ENCODE results near the gene LATS2.

The LATS2 gene

GRCh38 chr13:21013682-21014038, 47.7 kb downstream of the LATS2 start:
- DNase-seq, result no peak

DNA sequence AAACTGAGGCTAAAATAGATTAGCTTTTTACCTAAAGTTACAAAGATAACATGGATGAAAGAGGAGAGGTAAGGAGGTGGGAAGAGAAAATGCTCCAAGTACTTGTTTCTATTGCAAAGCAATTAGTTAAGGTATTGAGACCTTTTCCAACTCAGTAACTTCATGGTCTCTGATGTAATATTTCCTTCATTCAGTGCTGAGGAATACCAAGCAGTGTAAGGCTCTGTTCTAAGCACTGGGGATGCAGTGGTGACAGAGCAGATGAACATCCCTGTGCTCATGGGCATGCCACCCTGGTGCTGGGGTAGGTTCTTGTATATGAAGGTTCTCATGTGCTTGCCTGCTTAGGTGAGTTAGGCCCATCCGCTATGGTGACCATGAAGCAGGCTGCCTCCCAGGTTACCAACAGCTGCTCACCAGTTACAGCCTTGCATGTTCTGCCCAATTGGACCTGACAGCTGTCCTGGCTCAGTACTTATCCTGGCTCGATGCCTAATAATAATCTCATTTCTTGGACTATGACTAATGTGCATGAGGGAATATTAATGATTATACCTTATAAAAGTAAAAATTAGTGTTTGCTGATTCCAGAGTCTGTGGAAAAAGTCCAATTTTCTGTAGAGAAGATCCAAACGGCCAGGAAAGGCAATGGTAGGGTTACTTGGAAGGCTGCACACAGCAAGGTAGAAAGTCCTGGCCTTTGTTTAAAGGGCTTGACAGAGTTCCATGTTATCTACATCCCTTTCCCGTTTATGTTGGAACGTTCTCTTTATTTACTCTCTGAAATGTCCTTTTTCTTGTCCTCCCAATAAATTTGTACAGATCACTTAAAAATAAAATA, 48.3 kb downstream of the LATS2 start:
- no peak for DNase-seq

- no peak for DNase-seq
Measured at GRCh38 chr13:21012211-21012610, 49.2 kb downstream of the LATS2 start.

DNA sequence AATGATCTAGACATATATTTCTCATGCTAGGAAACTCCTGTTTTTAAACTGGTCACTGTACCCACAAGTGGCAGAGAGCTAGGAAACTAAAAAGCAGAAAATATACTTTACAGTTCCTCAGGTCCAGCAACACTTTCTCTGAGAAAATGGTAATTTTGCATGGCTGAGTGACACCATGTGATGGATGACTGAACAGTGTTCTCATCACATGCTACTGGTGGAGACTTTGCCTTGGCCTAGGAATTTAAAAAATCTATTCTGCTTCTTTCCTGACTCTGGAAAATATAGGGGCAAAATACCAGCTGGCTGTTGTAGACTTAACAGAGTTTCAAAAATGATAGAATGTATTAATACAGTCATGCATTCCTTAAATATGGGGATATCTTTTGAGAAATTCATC, 50.0 kb downstream of the LATS2 start:
- no peak for DNase-seq

- no peak for DNase-seq
Measured at GRCh38 chr13:21010621-21011020, 50.8 kb downstream of the LATS2 start.

- no peak for DNase-seq
Measured at GRCh38 chr13:21009036-21009435, 52.4 kb downstream of the LATS2 start.

DNA sequence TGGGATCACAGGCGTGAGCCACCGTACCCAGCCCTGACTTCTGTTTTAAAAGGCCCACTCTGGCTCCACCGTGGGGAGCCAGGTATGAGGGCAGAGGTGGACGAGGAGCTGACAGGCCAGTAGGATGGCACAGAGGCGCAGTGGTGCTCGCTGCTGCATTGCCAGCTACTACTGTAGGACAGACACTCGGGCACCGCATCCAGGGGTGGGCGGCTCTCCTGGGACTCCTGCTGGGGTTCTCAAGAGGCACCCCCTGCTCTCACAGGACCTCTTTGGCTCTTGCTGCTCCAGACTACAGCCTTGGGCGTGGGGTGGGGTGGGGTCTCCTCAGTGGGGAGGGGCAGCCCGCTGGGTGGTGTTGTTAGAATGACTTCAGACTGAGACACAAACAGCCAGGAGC, 53.4 kb downstream of the LATS2 start:
- DNase-seq, result no peak

DNA sequence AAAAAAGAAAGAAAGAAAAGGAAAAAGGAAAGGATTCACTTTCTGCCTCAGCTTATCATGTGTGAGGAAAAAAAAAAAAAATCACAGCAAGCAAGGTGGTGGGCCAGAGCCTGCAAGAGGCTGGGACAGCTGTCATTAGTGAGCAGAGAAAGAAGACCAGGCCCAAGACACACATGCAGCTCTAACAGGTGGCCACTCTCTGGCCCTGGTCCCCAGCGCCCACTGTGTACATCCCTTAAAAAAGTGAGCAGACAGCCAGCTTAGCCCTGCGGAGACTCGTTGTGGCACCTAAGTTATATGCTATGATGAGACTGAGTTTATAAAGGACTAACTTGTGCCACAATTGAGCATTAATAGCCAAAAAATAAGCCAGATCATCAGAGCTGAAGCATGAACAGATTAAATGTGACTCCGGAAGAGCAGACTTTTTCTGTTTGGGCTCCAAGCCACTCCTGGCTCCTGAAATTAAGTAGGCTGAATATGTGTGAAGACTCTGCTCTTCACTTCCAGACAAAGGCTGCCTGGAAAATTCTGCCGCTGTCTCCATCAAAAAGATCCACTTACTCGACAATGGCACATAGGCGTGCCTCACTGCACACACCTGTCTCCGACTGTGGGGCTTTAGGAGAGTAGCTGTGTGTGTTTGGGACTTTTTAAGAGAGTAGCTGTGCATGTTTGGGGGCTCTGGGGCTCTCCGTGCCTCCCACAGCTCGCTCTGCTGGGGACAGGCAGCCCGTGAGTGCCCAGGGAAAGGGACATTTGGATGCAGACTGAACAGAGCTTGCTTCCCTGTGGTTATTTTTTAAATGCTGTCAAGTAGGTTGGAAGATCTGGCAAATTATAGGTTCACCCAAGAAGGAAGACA, 55.0 kb downstream of the LATS2 start:
- no peak for DNase-seq

GRCh38 chr13:21005193-21005592, 56.2 kb downstream of the LATS2 start:
- no peak for DNase-seq

GRCh38 chr13:21001471-21001870, 59.9 kb downstream of the LATS2 start:
- no peak for DNase-seq

GRCh38 chr13:21000647-21001046, 60.7 kb downstream of the LATS2 start:
- no peak for DNase-seq

GRCh38 chr13:20998649-20999415, 62.6 kb downstream of the LATS2 start:
- no peak for DNase-seq

DNA sequence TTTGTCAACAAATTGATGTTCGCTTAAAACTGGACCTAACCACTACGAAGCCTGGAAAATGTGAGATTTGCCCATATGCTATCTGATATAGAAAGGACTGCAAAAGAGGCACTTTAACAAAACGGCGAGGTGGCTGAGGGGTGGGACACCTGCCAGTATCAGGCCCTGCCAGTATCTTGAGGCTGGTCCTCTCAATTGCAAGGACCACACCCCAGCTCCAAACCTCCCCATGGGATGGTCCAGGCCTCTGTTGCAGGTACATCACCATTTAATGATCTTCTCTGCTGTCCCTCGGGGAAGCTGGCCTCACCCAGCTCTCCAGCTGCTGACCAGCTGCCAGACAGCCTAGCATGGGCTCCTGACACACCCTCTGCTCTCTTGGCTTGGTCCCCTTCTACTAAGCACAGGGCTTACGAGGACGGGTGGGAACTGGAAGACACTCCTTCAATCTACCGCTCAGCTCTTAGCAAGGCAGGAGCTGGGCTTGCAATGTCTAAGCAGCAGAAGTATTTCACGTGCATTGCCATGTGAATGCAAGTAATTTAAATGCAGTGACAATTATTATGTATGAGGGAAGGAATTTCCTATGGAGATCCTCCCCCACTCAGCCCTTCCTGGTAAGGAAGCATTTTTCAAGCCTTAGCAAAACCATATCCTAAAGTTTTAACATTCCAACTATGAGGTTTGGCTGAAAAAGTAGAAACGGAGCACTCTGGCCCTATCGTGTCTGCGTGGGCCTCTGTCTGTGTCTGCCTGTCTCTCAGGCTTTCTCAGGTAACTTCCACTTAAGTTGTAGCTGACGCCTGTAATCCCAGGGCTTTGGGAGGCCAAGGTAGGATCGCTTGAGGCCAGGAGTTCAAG, 63.9 kb downstream of the LATS2 start:
- no peak for DNase-seq

DNA sequence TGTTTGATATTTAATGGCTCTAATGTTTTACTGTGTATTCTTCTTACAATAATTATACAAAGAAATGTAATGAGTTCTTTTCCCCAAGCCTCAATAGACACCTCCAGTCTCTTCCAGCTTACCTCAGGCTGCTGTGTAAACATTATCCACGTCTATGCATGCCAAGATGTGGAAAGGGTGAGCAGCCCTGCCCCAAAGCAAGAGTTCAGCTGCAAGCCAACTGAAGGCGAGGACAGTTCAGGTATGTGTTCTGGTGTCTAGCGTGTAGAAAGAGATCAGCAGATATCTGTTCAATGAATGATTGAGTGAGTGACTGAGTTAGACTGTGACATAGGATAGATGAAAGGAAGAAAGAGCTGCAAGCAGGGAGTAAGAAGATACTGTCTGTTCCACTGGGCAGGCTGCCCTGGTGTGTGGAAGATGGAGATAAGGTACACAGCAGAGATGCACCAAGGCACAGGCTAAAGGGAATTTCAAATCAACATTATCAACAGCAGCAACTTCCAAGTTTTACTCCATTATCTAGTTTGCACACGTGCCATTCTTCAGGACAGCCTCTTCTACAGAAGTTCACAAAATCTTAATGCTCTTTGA, 66.0 kb downstream of the LATS2 start:
- no peak for DNase-seq

DNA sequence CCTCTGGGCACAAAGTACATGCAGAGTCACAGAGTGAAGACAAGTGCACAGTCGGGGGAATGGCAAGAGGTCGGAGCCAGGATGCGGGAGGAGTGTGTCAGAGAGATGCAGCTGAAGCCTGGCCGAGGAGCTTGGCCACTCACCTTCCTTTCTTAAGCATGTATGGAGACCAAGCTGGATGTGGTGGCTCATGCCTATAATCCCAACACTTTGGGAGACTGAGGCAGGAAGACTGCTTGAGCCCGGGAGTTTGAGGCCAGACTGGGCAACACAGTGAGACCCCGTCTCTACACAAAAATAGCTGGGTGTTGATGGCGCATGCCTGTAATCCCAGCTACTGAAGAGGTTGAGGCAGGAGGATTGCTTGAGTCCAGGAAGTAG, 67.0 kb downstream of the LATS2 start:
- no peak for DNase-seq

GRCh38 chr13:20993661-20994440, 67.5 kb downstream of the LATS2 start:
- no peak for DNase-seq

- no peak for DNase-seq
Measured at GRCh38 chr13:20993211-20993610, 68.2 kb downstream of the LATS2 start.

DNA sequence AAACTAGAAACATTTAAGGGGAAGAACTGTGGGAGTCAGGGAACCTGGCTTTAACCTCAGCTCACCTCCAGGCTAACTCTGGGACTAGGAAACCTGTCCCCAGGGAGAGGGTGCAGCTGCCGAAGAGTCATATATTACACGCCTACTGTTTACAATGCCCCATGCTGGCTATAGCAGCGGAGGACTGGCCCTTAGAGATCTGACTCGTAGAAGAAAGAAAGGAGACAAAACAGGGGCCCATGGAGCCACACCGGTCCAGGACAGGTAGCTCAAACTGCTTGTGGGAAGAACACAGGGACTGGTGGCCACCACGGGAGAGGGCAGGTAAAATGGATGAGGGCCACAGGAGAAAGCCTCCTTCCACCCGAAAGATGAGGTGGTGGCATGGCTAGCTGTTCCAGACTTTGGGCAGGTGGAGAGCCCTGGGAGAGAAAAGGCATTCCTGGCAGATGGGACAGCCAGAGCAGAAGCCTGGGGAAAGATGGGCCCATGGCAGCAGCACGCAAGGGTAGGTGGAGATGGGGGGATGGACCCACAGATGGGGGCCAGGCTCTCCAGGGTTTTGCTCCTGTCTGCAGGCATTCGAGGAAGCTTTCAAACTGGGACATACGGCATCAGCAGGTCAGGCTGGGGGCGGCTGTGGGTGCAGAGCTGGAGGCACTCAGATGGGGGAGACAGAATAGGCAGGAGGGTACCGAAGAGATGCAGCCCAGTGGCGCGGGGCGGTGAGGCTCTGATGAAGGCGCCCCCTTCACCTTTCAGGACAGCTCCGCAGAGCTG, 69.5 kb downstream of the LATS2 start:
- DNase-seq, result no peak

DNA sequence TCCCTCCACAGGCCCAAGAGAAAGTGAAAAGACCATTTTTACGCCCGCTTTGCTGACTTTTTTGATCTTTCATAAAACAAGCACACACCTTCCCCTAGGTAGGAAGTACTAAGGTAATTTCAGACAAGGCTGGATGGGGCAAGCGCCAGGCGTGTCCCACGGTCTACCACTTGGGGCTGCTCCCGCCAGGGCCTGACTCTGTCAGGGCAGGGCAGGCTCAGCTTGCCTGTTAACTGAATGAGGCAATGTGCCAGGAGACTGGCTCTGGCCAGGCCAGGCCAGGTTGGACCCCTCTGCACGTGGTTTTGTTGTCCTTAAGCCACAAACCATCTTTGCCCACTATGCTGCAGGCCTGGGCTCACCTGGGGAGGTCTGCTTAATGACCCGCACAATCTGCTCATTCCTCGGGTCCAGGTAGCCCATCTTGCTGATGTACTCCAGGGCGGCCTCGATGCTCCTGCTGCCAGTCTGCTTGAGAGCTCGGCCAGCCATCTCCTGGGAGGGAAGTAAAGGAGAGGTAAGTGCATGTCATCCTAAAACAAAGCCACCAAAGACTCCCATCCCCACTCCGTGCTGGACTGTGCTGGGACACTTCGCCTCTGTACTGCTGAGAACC, 70.4 kb downstream of the LATS2 start:
- DNase-seq, result no peak
